GM23338 (cell line): ENCODE measurements around the gene PRSS33. TPM values are rescaled to one million over a fixed set of nuclear protein-coding genes. Genes with fewer than 3 reads are reported as not detected.

Experiments used
- ATAC-seq: fragments of 200-7000 bp; cut with Tn5 transposase; 3 replicates; pipeline ENCODE4 v1.9.1; 2020
- DNase-seq: peaks from one replicate; pipeline ENCODE4 v3.0.0-alpha.2; 2015; ENCODE audit warnings: low spot score
- H2AFZ ChIP-seq: fragments of 200-600 bp; sonication (generic); 2 replicates; pipeline ENCODE4 v1.8.0; 2016; ENCODE audit warnings: antibody characterized with exemption, mild to moderate bottlenecking, moderate library complexity
- H3F3A ChIP-seq: fragments of 200-600 bp; sonication (generic); replicated peaks from 2 replicates; pipeline ENCODE4 v1.8.0; 2017; ENCODE audit warnings: antibody characterized with exemption, mixed run types, low read depth
- H3K27ac ChIP-seq: fragments of 200-600 bp; sonication (generic); 2 replicates; pipeline ENCODE4 v1.6.1; 2016; ENCODE audit warnings: low read depth
- H3K27me3 ChIP-seq: fragments of 200-600 bp; sonication (generic); 2 replicates; pipeline ENCODE4 v1.8.0; 2016; ENCODE audit warnings: mild to moderate bottlenecking, mixed run types, moderate library complexity; ENCODE audit not compliant: insufficient read depth
- H3K36me3 ChIP-seq: fragments of 200-600 bp; sonication (generic); 2 replicates; pipeline ENCODE4 v1.8.0; 2016; ENCODE audit warnings: mild to moderate bottlenecking; ENCODE audit not compliant: insufficient read depth
- H3K4me1 ChIP-seq: fragments of 200-600 bp; sonication (generic); 2 replicates; pipeline ENCODE4 v1.8.0; 2016; ENCODE audit warnings: mild to moderate bottlenecking, moderate library complexity; ENCODE audit not compliant: insufficient read depth
- H3K4me2 ChIP-seq: fragments of 200-600 bp; sonication (generic); 2 replicates; pipeline ENCODE4 v1.7.1; 2017; ENCODE audit warnings: mixed run types
- H3K4me3 ChIP-seq: fragments of 200-600 bp; sonication (generic); 2 replicates; pipeline ENCODE4 v1.6.1; 2016; ENCODE audit warnings: mixed run types
- H3K79me2 ChIP-seq: fragments of 200-600 bp; sonication (generic); replicated peaks from 2 replicates; pipeline ENCODE4 v1.8.0; 2017; ENCODE audit warnings: mild to moderate bottlenecking; ENCODE audit not compliant: insufficient read depth
- H3K9me2 ChIP-seq: fragments of 200-600 bp; sonication (generic); 2 replicates; pipeline ENCODE4 v1.8.0; 2017; ENCODE audit not compliant: insufficient read depth
- H4K20me1 ChIP-seq: fragments of 200-600 bp; sonication (generic); replicated peaks from 2 replicates; pipeline ENCODE4 v1.8.0; 2017; ENCODE audit warnings: mild to moderate bottlenecking; ENCODE audit not compliant: insufficient read depth
- H3K27ac Mint-ChIP-seq: 2 replicates; pipeline ENCODE4 v1.8.0; 2020; ENCODE audit warnings: inconsistent platforms, mild to moderate bottlenecking, moderate library complexity, mixed read lengths
- H3K27me3 Mint-ChIP-seq: 3 replicates; pipeline ENCODE4 v1.8.0; 2022; ENCODE audit warnings: low read depth, mild to moderate bottlenecking, moderate library complexity, mixed read lengths, inconsistent platforms; ENCODE audit not compliant: insufficient read depth, poor library complexity
- H3K36me3 Mint-ChIP-seq: 3 replicates; pipeline ENCODE4 v1.8.0; 2021; ENCODE audit warnings: low read depth, mild to moderate bottlenecking, inconsistent platforms, moderate library complexity, mixed read lengths
- H3K4me1 Mint-ChIP-seq: 3 replicates; pipeline ENCODE4 v1.8.0; 2020; ENCODE audit warnings: mild to moderate bottlenecking, inconsistent platforms, mixed read lengths
- H3K4me3 Mint-ChIP-seq: 3 replicates; pipeline ENCODE4 v1.8.0; 2021; ENCODE audit warnings: moderate library complexity, mild to moderate bottlenecking, inconsistent platforms, mixed read lengths
- H3K9me3 Mint-ChIP-seq: 3 replicates; pipeline ENCODE4 v1.8.0; 2020; ENCODE audit warnings: moderate library complexity, mild to moderate bottlenecking, inconsistent platforms, mixed read lengths
- CREB1 ChIP-seq: fragments of 250-450 bp; sonication (Bioruptor Pico); IDR thresholded peaks from 2 replicates; pipeline ENCODE4 v1.5.0; 2020; ENCODE audit warnings: low read depth, mild to moderate bottlenecking, moderate library complexity
- EZH2 ChIP-seq: fragments of 200-600 bp; sonication (generic); IDR thresholded peaks from one replicate; pipeline ENCODE4 v1.8.0; 2017; ENCODE audit warnings: antibody characterized with exemption, mild to moderate bottlenecking, low read depth; ENCODE audit not compliant: unreplicated experiment
- EZH2phosphoT487 ChIP-seq: fragments of 200-600 bp; sonication (generic); IDR thresholded peaks from one replicate; pipeline ENCODE4 v1.8.1; 2018; ENCODE audit warnings: antibody characterized with exemption; ENCODE audit not compliant: unreplicated experiment
- JUNB ChIP-seq: IDR thresholded peaks from one replicate; pipeline ENCODE4 v1.6.1; 2016; ENCODE audit warnings: antibody characterized with exemption; ENCODE audit not compliant: unreplicated experiment
- NANOG ChIP-seq: IDR thresholded peaks from 2 replicates; pipeline ENCODE4 v1.6.1; 2016; ENCODE audit warnings: antibody characterized with exemption, borderline replicate concordance
- POLR2AphosphoS5 ChIP-seq: IDR thresholded peaks from 2 replicates; pipeline ENCODE4 v1.6.1; 2016; ENCODE audit warnings: antibody characterized with exemption, low read depth
- STAT1 ChIP-seq: IDR thresholded peaks from one replicate; pipeline ENCODE4 v1.6.1; 2016; ENCODE audit warnings: antibody characterized with exemption; ENCODE audit not compliant: unreplicated experiment
- ZNF114 ChIP-seq: fragments of 250-450 bp; sonication (Bioruptor Pico); IDR thresholded peaks from 2 replicates; pipeline ENCODE4 v1.5.0; 2020; ENCODE audit warnings: mild to moderate bottlenecking, moderate library complexity
- ZNF331 ChIP-seq: fragments of 250-450 bp; sonication (Bioruptor Pico); IDR thresholded peaks from 2 replicates; pipeline ENCODE4 v1.5.0; 2020; ENCODE audit warnings: low read depth, mild to moderate bottlenecking, moderate library complexity
- polyA plus RNA-seq: library from polyadenylated mRNA; unstranded; fragments of >200 nt; fragmentation: Nextera tagmentation; extraction: Ambion mirVana; gene quantifications from 2 replicates; pipeline ENCODE4 v1.2.1, GENCODE V29; 2016
- total RNA-seq: library from RNA; depleted of rRNA; stranded (reverse); fragments of >200 nt; shearing (Covaris generic); gene quantifications from 2 replicates; pipeline ENCODE4 v1.2.3, GENCODE V29; 2014
- TF ChIP-seq, protein P1 (sequence below): IDR thresholded peaks from 2 replicates; pipeline ENCODE4 v1.6.1; 2016; ENCODE audit warnings: antibody characterized with exemption
- TF ChIP-seq, protein P2 (sequence below), 2 experiments: fragments of 200-600 bp in 1 of 2; sonication (generic) in 1 of 2; conservative IDR thresholded peaks; 2 replicates each; pipeline versions ENCODE4 v1.5.1 to v1.6.1; 2016 to 2017; ENCODE audit warnings: antibody characterized with exemption in 2 of 2, low read depth in 2 of 2, mild to moderate bottlenecking in 2 of 2, moderate library complexity in 1 of 2
- TF ChIP-seq, protein P3 (sequence below): IDR thresholded peaks from one replicate; pipeline ENCODE4 v1.6.1; 2018; ENCODE audit warnings: antibody characterized with exemption; ENCODE audit not compliant: unreplicated experiment

Gene PRSS33
- total and polyA plus RNA-seq, 2 experiments from 2014 or later = 0.24 to 1.4 TPM

DNA sequence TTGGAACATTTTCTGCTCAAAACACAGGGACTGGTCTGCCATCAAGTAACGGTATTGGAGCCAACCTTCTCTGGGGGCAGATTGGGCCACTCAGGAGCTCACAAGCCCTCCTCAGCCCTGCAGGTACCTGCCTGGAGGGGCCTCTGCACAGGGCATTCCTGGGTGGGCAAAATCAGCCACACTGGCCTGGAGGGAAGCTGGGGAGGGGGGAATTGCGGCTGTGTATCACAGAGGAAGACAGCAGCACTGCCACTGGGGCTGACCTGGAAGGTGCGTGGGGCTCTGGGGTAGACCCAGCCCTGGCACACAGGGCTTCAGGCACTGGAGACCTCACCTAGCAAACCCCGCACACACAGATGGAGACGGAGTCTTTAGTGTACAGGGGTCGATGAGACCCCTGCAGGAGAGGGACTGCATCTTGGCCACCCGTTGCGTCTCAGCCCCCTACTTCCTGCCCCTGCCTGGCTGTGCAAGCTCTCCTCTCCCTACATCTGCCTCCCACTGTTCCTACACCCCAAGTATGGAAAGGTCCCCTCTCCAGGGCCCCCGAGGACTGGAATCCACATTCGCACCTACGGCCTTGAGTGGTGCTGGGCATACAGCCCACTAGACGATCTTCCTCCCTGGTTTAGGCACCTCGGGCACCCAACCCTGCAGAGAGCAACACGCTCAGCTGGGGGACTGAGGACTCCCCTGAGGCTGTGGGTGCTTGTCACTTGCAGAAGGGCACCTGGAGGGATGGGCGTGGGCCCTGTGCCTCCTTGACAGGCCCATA lies 42.1 kb downstream of the PRSS33 start (continued):
- TF ChIP-seq, protein P1, sequence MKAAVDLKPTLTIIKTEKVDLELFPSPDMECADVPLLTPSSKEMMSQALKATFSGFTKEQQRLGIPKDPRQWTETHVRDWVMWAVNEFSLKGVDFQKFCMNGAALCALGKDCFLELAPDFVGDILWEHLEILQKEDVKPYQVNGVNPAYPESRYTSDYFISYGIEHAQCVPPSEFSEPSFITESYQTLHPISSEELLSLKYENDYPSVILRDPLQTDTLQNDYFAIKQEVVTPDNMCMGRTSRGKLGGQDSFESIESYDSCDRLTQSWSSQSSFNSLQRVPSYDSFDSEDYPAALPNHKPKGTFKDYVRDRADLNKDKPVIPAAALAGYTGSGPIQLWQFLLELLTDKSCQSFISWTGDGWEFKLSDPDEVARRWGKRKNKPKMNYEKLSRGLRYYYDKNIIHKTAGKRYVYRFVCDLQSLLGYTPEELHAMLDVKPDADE = no peak
- no peak for TF ChIP-seq STAT1
- TF ChIP-seq EZH2 = no peak
- TF ChIP-seq, protein P2, sequence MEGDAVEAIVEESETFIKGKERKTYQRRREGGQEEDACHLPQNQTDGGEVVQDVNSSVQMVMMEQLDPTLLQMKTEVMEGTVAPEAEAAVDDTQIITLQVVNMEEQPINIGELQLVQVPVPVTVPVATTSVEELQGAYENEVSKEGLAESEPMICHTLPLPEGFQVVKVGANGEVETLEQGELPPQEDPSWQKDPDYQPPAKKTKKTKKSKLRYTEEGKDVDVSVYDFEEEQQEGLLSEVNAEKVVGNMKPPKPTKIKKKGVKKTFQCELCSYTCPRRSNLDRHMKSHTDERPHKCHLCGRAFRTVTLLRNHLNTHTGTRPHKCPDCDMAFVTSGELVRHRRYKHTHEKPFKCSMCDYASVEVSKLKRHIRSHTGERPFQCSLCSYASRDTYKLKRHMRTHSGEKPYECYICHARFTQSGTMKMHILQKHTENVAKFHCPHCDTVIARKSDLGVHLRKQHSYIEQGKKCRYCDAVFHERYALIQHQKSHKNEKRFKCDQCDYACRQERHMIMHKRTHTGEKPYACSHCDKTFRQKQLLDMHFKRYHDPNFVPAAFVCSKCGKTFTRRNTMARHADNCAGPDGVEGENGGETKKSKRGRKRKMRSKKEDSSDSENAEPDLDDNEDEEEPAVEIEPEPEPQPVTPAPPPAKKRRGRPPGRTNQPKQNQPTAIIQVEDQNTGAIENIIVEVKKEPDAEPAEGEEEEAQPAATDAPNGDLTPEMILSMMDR (conservative IDR thresholded peaks at IDR 0.05; ENCODE audit: low read depth in 2 of 2) = no peak
- no peak for TF ChIP-seq POLR2AphosphoS5
- no peak for TF ChIP-seq NANOG
- TF ChIP-seq ZNF331 (CRISPR knock-in tag) = no peak
- no peak for TF ChIP-seq EZH2phosphoT487
- no peak for TF ChIP-seq ZNF114
- TF ChIP-seq CREB1 = no peak
- TF ChIP-seq JUNB = no peak
- TF ChIP-seq, protein P3, sequence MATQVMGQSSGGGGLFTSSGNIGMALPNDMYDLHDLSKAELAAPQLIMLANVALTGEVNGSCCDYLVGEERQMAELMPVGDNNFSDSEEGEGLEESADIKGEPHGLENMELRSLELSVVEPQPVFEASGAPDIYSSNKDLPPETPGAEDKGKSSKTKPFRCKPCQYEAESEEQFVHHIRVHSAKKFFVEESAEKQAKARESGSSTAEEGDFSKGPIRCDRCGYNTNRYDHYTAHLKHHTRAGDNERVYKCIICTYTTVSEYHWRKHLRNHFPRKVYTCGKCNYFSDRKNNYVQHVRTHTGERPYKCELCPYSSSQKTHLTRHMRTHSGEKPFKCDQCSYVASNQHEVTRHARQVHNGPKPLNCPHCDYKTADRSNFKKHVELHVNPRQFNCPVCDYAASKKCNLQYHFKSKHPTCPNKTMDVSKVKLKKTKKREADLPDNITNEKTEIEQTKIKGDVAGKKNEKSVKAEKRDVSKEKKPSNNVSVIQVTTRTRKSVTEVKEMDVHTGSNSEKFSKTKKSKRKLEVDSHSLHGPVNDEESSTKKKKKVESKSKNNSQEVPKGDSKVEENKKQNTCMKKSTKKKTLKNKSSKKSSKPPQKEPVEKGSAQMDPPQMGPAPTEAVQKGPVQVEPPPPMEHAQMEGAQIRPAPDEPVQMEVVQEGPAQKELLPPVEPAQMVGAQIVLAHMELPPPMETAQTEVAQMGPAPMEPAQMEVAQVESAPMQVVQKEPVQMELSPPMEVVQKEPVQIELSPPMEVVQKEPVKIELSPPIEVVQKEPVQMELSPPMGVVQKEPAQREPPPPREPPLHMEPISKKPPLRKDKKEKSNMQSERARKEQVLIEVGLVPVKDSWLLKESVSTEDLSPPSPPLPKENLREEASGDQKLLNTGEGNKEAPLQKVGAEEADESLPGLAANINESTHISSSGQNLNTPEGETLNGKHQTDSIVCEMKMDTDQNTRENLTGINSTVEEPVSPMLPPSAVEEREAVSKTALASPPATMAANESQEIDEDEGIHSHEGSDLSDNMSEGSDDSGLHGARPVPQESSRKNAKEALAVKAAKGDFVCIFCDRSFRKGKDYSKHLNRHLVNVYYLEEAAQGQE = no peak

DNA sequence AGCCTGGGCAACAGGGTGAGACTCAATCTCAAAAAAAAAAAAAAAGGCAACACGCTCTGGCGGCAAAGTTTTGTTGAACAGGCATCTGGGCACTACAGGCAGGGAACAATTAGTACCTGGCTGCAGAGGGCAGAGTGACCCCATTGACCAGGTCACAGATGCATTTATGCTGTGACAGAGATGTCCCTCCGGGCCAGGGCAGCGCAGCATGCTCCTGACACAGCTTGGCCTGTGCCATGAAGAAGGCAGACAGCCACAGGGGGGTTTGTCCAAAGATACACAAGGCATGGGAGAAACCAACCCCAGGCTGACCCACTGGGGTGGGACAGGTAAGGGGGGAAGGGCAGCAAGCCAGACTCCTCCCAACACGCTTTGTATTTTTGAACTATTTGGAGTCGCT lies 42.6 kb downstream of the PRSS33 start:
- H3K27me3 Mint-ChIP-seq = peaks cover 6% of the 10 kb centered on the region
- peaks cover 6% of the 10 kb centered on the region for H3K36me3 Mint-ChIP-seq
- H3K9me2 ChIP-seq = no peaks in the 10 kb centered on the region
- no peak overlapping the region for H2AFZ ChIP-seq
- no peak overlapping the region for H3K4me2 ChIP-seq
- no peak overlapping the region for H3K27ac Mint-ChIP-seq
- no peak for DNase-seq
- no peak overlapping the region for H3K27ac ChIP-seq
- no peaks in the 10 kb centered on the region for H3K4me1 ChIP-seq
- H3K79me2 ChIP-seq = no peaks in the 10 kb centered on the region
- H3K4me3 Mint-ChIP-seq = no peak overlapping the region
- no peaks in the 10 kb centered on the region for H3K36me3 ChIP-seq
- H3K4me3 ChIP-seq = no peak overlapping the region
- no peak for ATAC-seq
- no peaks in the 10 kb centered on the region for H3K9me3 Mint-ChIP-seq
- H4K20me1 ChIP-seq = no peaks in the 10 kb centered on the region
- no peaks in the 10 kb centered on the region for H3F3A ChIP-seq
- TF ChIP-seq, protein P2 (conservative IDR thresholded peaks at IDR 0.05; ENCODE audit: low read depth in 2 of 2) = no peak
- TF ChIP-seq, protein P1 = no peak
- TF ChIP-seq CREB1 = no peak
- TF ChIP-seq, protein P3 = no peak
- no peaks in the 10 kb centered on the region for H3K27me3 ChIP-seq
- no peaks in the 10 kb centered on the region for H3K4me1 Mint-ChIP-seq
